Activated naive CD4-positive, alpha-beta T cell treated with anti-CD3 and anti-CD28 coated beads, Interleukin-2, amount 10 ng/mL, durations not matched to agents 7 days and 5 days (primary cell): Measurements from ENCODE around the gene DIP2B.
"Not testable (repeated sequence)": the region's sequence is repeated elsewhere in the genome, so short reads cannot be mapped to it uniquely, and the experiment has no call there.

Experiments
- CTCF ChIA-PET: fragments of 350-600 bp; sonication (Branson Sonifier 250); formaldehyde crosslinking; loops from one replicate; lab custom pipeline; 2021; ENCODE audit warnings: antibody characterized with exemption; lab: Charles Lee
- DNase-seq: peaks from one replicate; pipeline ENCODE4 v3.0.0-alpha.2; 2020
- H3K27ac Mint-ChIP-seq: one replicate; pipeline ENCODE4 v1.8.0; 2021; ENCODE audit warnings: mild to moderate bottlenecking, moderate library complexity, mixed read lengths
- H3K27me3 Mint-ChIP-seq: one replicate; pipeline ENCODE4 v1.8.0; 2021; ENCODE audit warnings: mild to moderate bottlenecking, mixed read lengths
- H3K36me3 Mint-ChIP-seq: one replicate; pipeline ENCODE4 v1.8.0; 2021; ENCODE audit warnings: mixed read lengths
- H3K4me1 Mint-ChIP-seq: one replicate; pipeline ENCODE4 v1.8.0; 2021; ENCODE audit warnings: mixed read lengths
- H3K4me3 Mint-ChIP-seq: one replicate; pipeline ENCODE4 v1.8.0; 2021; ENCODE audit warnings: mild to moderate bottlenecking, moderate library complexity, mixed read lengths
- H3K9me3 Mint-ChIP-seq: one replicate; pipeline ENCODE4 v1.8.0; 2021; ENCODE audit warnings: mixed read lengths

The DIP2B gene

GRCh38 chr12:50765095-50765911, 260.5 kb downstream of the DIP2B start:
- Mint-ChIP-seq H3K4me3 (peak overlapping the region; percentile 91), H3K36me3 (peaks cover 19% of the 10 kb centered on the region), H3K4me1 (peaks cover 45% of the 10 kb centered on the region), H3K9me3 (peaks cover 3% of the 10 kb centered on the region), H3K27me3 (peaks cover 5% of the 10 kb centered on the region), H3K27ac (peak overlapping the region; percentile 97)
- DNase-seq, result peak; percentile 72
- CTCF ChIA-PET, result interaction anchor here (0.5 to 4.5 kb wide), 22 partner anchors 9 to 630 kb away, joined by 3 to 52 read pairs (median 4); partner anchors contain the start of genes DAZAP2 and SLC11A2

GRCh38 chr12:50768391-50768790, 263.6 kb downstream of the DIP2B start:
- Mint-ChIP-seq H3K27ac (no peak overlapping the region), H3K4me3 (no peak overlapping the region), H3K9me3 (peaks cover 8% of the 10 kb centered on the region), H3K27me3 (peaks cover 5% of the 10 kb centered on the region), H3K4me1 (peaks cover 24% of the 10 kb centered on the region), H3K36me3 (peaks cover 34% of the 10 kb centered on the region)
- no peak for DNase-seq
- CTCF ChIA-PET, result interaction anchor here (4.5 kb wide), 1 partner anchor 218 kb away, joined by 52 read pairs; no protein-coding TSS in a partner anchor

GRCh38 chr12:50768813-50769212, 264.0 kb downstream of the DIP2B start:
- not testable (repeated sequence) for H3K27ac Mint-ChIP-seq, H3K9me3 Mint-ChIP-seq, DNase-seq, H3K4me3 Mint-ChIP-seq, H3K27me3 Mint-ChIP-seq
- Mint-ChIP-seq H3K4me1 (peaks cover 21% of the 10 kb centered on the region), H3K36me3 (peaks cover 35% of the 10 kb centered on the region)
- CTCF ChIA-PET, result interaction anchor here (2.6 kb wide), 1 partner anchor 218 kb away, joined by 7 read pairs; no protein-coding TSS in a partner anchor

GRCh38 chr12:50771409-50771808, 266.6 kb downstream of the DIP2B start:
- H3K36me3 Mint-ChIP-seq, result peaks cover 39% of the 10 kb centered on the region
- CTCF ChIA-PET, result interaction anchor here (2.6 kb wide), 1 partner anchor 216 kb away, joined by 7 read pairs; no protein-coding TSS in a partner anchor
- H3K27me3 Mint-ChIP-seq, result no peaks in the 10 kb centered on the region
- no peak for DNase-seq
- H3K27ac Mint-ChIP-seq, result no peak overlapping the region
- no peak overlapping the region for H3K4me3 Mint-ChIP-seq
- peaks cover 9% of the 10 kb centered on the region for H3K4me1 Mint-ChIP-seq
- H3K9me3 Mint-ChIP-seq, result peaks cover 8% of the 10 kb centered on the region

GRCh38 chr12:50772470-50772869, 267.7 kb downstream of the DIP2B start:
- Mint-ChIP-seq H3K36me3 (peaks cover 37% of the 10 kb centered on the region), H3K9me3 (peaks cover 8% of the 10 kb centered on the region), H3K27ac (no peak overlapping the region), H3K4me1 (peaks cover 5% of the 10 kb centered on the region), H3K27me3 (no peaks in the 10 kb centered on the region), H3K4me3 (no peak overlapping the region)
- CTCF ChIA-PET, result no interaction called here
- no peak for DNase-seq

- peaks cover 5% of the 10 kb centered on the region for H3K4me1 Mint-ChIP-seq
- H3K27ac Mint-ChIP-seq, result no peak overlapping the region
- CTCF ChIA-PET, result no interaction called here
- no peak for DNase-seq
- H3K36me3 Mint-ChIP-seq, result peaks cover 37% of the 10 kb centered on the region
- H3K27me3 Mint-ChIP-seq, result no peaks in the 10 kb centered on the region
- H3K9me3 Mint-ChIP-seq, result peaks cover 8% of the 10 kb centered on the region
- H3K4me3 Mint-ChIP-seq, result no peak overlapping the region
These were observed 268.1 kb downstream of the DIP2B start for GRCh38 chr12:50772877-50773276.

- Mint-ChIP-seq H3K27me3 (no peaks in the 10 kb centered on the region), H3K4me1 (no peaks in the 10 kb centered on the region), H3K36me3 (peaks cover 33% of the 10 kb centered on the region), H3K9me3 (peaks cover 5% of the 10 kb centered on the region), H3K4me3 (no peak overlapping the region), H3K27ac (no peak overlapping the region)
- CTCF ChIA-PET, result interaction anchor here (1.8 kb wide), 1 partner anchor 10 kb away, joined by 9 read pairs; no protein-coding TSS in a partner anchor
- no peak for DNase-seq
These were observed 270.5 kb downstream of the DIP2B start for GRCh38 chr12:50775251-50775650.

- DNase-seq, result no peak
- Mint-ChIP-seq H3K4me3 (no peak overlapping the region), H3K36me3 (peaks cover 21% of the 10 kb centered on the region), H3K27ac (no peak overlapping the region), H3K9me3 (peaks cover 5% of the 10 kb centered on the region), H3K27me3 (no peaks in the 10 kb centered on the region), H3K4me1 (no peaks in the 10 kb centered on the region)
- CTCF ChIA-PET, result interaction anchor here (1.3 to 1.6 kb wide), 2 partner anchors 11 to 12 kb away, joined by 4 read pairs; no protein-coding TSS in a partner anchor
These were observed 272.3 kb downstream of the DIP2B start for GRCh38 chr12:50776749-50777728.

GRCh38 chr12:50778663-50779590, 274.1 kb downstream of the DIP2B start:
- DNase-seq, result no peak
- H3K36me3 Mint-ChIP-seq, result peaks cover 8% of the 10 kb centered on the region
- H3K27me3 Mint-ChIP-seq, result no peaks in the 10 kb centered on the region
- no peaks in the 10 kb centered on the region for H3K9me3 Mint-ChIP-seq
- CTCF ChIA-PET, result no interaction called here
- H3K27ac Mint-ChIP-seq, result no peak overlapping the region
- H3K4me3 Mint-ChIP-seq, result no peak overlapping the region
- H3K4me1 Mint-ChIP-seq, result no peaks in the 10 kb centered on the region

- Mint-ChIP-seq H3K27me3 (no peaks in the 10 kb centered on the region), H3K27ac (peak overlapping the region; percentile 33), H3K4me3 (no peak overlapping the region), H3K36me3 (peaks cover 14% of the 10 kb centered on the region), H3K4me1 (peaks cover 6% of the 10 kb centered on the region), H3K9me3 (no peaks in the 10 kb centered on the region)
- CTCF ChIA-PET, result interaction anchor here (1.2 kb wide), 1 partner anchor 12 kb away, joined by 3 read pairs; no protein-coding TSS in a partner anchor
- no peak for DNase-seq
These were observed 275.2 kb downstream of the DIP2B start for GRCh38 chr12:50780013-50780412.

GRCh38 chr12:50784501-50784900, 279.7 kb downstream of the DIP2B start:
- DNase-seq, result no peak
- peaks cover 6% of the 10 kb centered on the region for H3K4me1 Mint-ChIP-seq
- peaks cover 25% of the 10 kb centered on the region for H3K36me3 Mint-ChIP-seq
- no peak overlapping the region for H3K4me3 Mint-ChIP-seq
- CTCF ChIA-PET, result no interaction called here
- H3K27ac Mint-ChIP-seq, result no peak overlapping the region
- H3K9me3 Mint-ChIP-seq, result no peaks in the 10 kb centered on the region
- H3K27me3 Mint-ChIP-seq, result no peaks in the 10 kb centered on the region

GRCh38 chr12:50785406-50786001, 280.7 kb downstream of the DIP2B start:
- H3K27me3 Mint-ChIP-seq, result no peaks in the 10 kb centered on the region
- no peaks in the 10 kb centered on the region for H3K9me3 Mint-ChIP-seq
- H3K36me3 Mint-ChIP-seq, result peaks cover 25% of the 10 kb centered on the region
- peaks cover 7% of the 10 kb centered on the region for H3K4me1 Mint-ChIP-seq
- CTCF ChIA-PET, result no interaction called here
- DNase-seq, result no peak
- H3K27ac Mint-ChIP-seq, result no peak overlapping the region
- no peak overlapping the region for H3K4me3 Mint-ChIP-seq
